ENCODE measurements around the gene GADD45B.
A peak's percentile ranks its signal among the peaks of the same experiment; 100 is the strongest.

Gene GADD45B, protein sequence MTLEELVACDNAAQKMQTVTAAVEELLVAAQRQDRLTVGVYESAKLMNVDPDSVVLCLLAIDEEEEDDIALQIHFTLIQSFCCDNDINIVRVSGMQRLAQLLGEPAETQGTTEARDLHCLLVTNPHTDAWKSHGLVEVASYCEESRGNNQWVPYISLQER

DNA sequence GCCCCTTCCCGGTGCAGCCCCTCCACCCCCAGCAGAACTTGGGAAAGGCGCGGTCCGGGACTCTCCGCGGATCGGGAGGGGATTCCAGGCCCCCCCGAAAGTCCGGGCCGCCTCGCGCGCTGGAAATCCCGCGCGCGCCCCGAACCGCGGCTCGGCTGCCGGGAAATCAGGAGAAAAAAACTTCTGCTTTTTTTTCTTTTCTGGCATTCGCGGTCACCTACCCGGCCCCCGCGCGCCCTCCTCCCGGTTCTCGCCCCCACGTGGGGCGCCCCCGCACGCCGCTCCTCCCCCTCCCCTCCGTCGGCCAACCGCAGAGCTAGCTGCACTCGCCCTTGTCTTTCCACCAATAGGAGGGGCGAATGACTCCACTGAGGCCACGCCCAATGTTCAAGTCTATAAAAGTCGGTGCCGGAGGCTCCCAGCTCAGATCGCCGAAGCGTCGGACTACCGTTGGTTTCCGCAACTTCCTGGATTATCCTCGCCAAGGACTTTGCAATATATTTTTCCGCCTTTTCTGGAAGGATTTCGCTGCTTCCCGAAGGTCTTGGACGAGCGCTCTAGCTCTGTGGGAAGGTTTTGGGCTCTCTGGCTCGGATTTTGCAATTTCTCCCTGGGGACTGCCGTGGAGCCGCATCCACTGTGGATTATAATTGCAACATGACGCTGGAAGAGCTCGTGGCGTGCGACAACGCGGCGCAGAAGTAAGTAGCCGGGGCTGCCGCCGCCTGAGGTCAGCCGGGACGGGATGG is at the start of gene GADD45B:
TSS of gene GADD45B (plus strand) at position 426 of the 749 bp plus-strand sequence. CDS start at position 658, 232 bp downstream.
- Mint-ChIP-seq H3K4me3 (peak within 1 kb of the TSS; percentile 96), H3K4me1 (peaks cover 32% of the 10 kb centered on the region), H3K27me3 (no peaks in the 10 kb centered on the region), H3K36me3 (no peaks in the 10 kb centered on the region), H3K27ac (peak within 1 kb of the TSS; percentile 93), H3K9me3 (no peaks in the 10 kb centered on the region)
- DNase-seq (ENCODE audit: low spot score in 2 of 2) (peak; percentile 96 to 98), ATAC-seq (ENCODE audit: low read depth) (peak; percentile 67)

DNA sequence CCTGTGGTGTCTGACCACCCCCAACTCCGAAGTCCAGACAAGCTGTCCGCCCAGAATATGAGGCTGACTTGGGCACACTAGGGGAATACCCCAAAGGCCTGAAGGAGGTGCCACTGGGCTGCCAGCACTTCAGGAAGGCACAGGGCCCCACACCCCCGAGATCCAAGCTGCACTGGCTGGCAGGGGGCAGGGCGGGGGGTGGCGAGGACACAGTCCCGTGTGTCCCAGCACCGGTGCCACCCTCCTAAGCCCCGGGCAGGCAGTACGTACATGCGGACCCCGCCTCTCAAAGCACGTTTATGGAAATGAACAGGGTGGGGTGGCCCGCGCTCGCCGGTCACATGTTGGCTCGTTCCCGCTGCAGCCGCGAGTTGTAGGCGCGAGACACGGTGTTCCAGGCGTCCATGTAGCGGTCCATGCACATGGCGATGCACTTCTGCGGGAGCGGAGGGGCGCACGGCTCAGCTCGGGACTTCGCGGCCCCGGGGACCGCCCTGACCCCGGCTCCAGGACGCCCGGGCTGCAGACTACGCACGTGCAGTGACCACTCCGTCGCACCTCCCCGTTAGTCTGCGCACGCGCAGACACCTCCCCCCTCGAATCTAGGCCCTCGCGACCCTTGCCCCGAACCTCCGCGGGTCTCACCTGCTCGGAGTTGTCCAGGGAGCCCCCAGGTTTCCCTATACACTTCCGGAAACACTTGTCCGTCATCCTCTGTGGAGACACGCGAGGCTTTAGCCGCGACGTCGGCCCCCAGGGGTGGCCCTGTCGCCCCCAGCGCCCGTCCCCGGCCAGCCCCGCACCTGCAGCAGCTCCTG is 49.1 kb upstream of the GADD45B start:
- Mint-ChIP-seq H3K27me3 (no peaks in the 10 kb centered on the region), H3K4me3 (peak overlapping the region; percentile 98), H3K36me3 (no peaks in the 10 kb centered on the region), H3K4me1 (peaks cover 2% of the 10 kb centered on the region), H3K9me3 (no peaks in the 10 kb centered on the region), H3K27ac (peak overlapping the region; percentile 98)
- DNase-seq (ENCODE audit: low spot score in 2 of 2) (peak in 1 of 2 donors; percentile 40), ATAC-seq (ENCODE audit: low read depth) (no peak)

DNA sequence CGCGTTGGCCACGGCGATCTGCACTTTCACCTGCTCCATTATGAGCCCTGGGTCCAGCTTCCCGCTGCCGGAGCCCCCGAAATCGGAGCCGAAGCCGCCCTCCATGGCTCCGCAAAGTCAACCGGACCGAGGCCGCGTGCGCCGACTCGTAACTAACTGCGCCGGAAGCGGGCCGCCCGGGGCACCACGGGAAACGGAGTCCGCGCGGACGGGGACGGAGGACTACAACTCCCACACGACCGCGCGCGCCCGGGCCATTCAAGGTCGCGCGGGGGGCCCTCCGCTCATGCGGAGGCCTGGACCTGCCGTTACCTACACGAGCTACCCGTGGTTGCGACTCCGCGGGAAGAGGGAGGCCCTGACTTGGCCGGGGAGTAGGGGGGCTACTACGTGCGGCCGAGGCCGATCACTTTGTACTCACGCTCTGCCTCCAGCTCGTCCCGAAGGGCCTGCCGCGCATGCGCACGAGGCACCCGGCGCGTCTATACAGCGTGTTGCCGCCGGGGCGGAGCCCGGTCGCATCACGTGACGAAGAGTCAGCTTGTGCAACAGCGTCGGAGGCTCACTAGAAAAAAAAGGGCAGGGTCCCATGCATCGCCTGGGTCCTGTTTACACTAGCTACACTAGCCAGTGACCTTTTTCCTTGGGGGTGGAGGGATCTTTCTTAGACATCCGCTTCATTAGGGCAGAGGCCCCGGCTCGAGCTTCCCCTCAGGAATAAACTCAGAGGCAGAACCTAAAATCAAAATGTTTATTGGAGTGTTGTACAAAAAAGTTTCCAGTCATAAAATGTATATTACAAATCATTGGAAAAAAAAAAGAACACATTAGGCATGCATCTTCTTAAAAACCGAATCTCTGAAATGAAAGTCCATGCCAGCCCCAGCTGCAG is 48.3 kb upstream of the GADD45B start, which contains the start of gene TIMM13:
TSS of gene TIMM13 (minus strand) at position 158 of the 892 bp plus-strand sequence. CDS start at position 105, 53 bp downstream.
- H3K27me3 Mint-ChIP-seq, result no peaks in the 10 kb centered on the region
- DNase-seq (ENCODE audit: low spot score in 2 of 2) (peak; percentile 95 to 96), ATAC-seq (ENCODE audit: low read depth) (peak; percentile 93)
- no peaks in the 10 kb centered on the region for H3K36me3 Mint-ChIP-seq
- peak within 1 kb of the TSS; percentile 98 for H3K27ac Mint-ChIP-seq
- H3K4me1 Mint-ChIP-seq, result peaks cover 2% of the 10 kb centered on the region
- H3K4me3 Mint-ChIP-seq, result peak within 1 kb of the TSS; percentile 98
- H3K9me3 Mint-ChIP-seq, result no peaks in the 10 kb centered on the region

DNA sequence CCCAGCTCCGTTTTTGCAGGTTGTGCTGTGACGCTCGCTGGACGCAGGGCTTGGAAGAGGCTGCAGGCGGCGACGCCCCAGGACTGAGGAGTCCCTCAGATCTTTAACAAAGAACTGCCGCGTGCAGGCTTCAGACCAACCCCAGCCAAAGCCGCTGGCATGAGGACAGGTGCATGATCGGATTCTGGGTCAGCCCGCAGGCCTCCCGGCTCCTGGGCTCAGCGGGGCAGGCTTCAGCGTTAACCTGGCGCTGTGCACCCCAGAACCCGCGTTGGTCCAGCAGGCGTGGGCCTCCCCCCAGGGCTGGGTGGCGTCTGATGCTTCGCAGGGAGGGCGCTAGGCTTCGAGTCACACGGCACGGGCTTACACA is 47.6 kb upstream of the GADD45B start:
- Mint-ChIP-seq H3K36me3 (no peaks in the 10 kb centered on the region), H3K27me3 (no peaks in the 10 kb centered on the region), H3K4me1 (peaks cover 2% of the 10 kb centered on the region), H3K9me3 (no peaks in the 10 kb centered on the region), H3K4me3 (no peak overlapping the region), H3K27ac (no peak overlapping the region)
- no peak for ATAC-seq (ENCODE audit: low read depth)
- no peak for DNase-seq (ENCODE audit: low spot score in 2 of 2)

DNA sequence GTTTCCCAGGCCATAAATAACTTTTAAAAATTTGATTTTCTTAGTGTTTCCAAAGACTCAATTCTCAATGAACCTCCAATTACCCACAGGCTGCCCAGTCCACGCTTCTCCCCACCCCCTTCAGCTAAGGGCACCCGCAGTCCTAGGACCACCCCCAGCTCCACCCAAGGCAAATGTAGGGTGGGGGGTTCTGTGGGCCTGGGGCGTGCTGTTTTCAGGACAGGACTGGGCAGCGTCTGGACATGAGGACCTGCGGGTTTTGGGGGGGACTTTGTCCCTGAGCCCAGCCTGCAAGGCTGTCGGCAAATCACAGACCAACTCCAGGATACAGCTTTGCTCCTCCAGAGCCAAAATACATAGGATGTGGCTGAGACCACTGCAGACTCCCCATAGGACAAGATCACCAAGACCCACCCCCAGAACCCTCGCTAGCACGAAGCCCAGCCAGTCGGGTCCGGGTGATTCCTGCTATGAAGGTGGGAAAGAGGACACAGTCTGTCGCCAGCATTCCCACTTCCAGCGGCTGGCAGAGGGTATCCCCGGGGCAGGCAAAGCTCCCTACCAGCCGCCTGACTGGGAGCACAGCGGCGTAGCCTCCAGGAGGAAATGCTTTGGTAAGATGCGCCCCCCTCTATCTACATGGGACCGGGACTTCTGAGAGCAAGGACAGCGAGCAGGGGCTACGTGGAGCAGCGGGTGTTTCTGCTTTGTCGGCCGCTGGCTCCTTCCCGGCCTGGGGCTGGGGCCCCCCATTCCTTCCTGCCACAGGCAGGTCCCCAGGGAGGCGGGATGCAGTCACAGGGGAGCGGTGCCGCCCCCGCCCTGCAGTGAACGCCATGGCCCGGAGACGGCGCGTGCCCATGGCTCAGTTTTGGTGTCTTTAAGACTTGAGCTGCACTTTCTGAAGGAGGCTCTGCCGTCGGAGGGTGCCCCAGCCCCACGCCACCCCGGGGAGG is 46.9 kb upstream of the GADD45B start:
- peak overlapping the region; percentile 55 for H3K27ac Mint-ChIP-seq

DNA sequence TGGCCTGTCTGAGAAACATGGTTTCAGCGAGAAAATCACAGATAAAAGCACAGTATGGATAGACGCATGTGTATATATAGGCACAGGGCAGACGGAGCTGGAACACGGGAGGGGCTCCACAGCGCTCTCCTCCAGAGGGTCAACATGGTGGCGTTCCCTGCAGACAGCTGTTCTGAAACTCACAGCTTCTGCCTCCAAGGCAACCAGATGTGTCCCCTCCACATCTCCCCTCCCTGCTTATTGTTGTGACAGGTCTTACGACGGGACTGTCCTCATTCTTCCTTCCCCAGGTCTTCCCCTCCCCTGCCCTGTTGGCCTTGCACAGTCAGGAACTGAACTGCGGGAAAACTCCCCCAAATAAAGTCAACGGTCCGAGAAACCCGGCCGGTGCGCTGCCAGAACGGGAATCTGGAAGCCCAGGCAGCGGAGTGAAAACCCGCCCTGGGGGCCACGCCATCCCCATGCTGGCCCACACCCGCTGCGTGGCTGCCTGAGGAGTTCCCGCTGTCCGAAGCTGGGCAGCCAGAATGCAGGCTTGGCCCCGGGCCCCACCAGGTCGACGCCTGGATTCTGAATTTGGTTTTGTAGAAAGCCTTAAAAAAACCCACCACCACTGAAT is 45.9 kb upstream of the GADD45B start:
- no peak for DNase-seq (ENCODE audit: low spot score in 2 of 2)
- ATAC-seq (ENCODE audit: low read depth), result no peak
- H3K4me1 Mint-ChIP-seq, result peaks cover 2% of the 10 kb centered on the region
- H3K9me3 Mint-ChIP-seq, result no peaks in the 10 kb centered on the region
- no peaks in the 10 kb centered on the region for H3K27me3 Mint-ChIP-seq
- H3K36me3 Mint-ChIP-seq, result peaks cover 3% of the 10 kb centered on the region
- H3K4me3 Mint-ChIP-seq, result no peak overlapping the region
- H3K27ac Mint-ChIP-seq, result no peak overlapping the region

More for the DNA sequence above, 46.9 kb upstream of the GADD45B start:
- no peak overlapping the region for H3K4me3 Mint-ChIP-seq
- H3K9me3 Mint-ChIP-seq, result no peaks in the 10 kb centered on the region
- peaks cover 2% of the 10 kb centered on the region for H3K4me1 Mint-ChIP-seq
- no peak for ATAC-seq (ENCODE audit: low read depth)
- no peak for DNase-seq (ENCODE audit: low spot score in 2 of 2)
- no peaks in the 10 kb centered on the region for H3K36me3 Mint-ChIP-seq
- H3K27me3 Mint-ChIP-seq, result no peaks in the 10 kb centered on the region

DNA sequence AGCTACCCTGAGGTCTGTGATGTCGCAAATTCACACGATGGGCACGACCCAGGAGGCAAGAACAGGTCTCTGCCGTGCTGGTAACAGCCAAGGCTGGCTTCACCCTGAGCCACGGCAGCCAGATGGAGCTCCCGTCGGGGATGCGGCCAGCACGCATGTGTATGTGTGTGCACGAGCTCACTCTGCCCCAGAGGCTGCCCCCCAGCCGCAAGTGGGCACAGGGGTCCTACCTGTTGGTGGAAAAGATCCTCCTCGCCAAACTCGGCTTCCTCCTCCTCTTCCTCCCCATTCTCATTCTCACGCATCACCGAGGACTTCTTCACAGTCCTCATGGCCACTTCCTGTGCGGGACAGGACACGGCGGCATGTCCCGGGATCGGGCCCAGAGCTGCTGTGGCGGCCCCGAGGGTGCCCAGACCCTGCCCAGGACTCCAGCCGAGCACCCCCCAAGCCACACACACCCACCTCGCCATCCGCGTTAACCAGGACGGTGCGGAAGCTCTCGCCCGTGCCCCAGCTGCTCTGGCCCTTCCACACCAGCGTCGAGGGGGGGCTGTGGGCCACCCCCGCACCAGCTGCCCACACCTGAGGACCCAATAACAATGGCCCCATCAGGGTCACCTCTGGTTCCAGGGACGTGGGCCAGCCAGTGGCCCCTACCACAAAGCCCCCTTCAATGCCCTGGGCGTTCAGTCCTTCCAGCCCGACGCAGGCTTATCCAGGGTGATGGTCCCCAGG is 44.4 kb upstream of the GADD45B start:
- Mint-ChIP-seq H3K27ac (no peak overlapping the region), H3K4me3 (no peak overlapping the region), H3K9me3 (no peaks in the 10 kb centered on the region), H3K27me3 (no peaks in the 10 kb centered on the region), H3K4me1 (peaks cover under 1% of the 10 kb centered on the region), H3K36me3 (peaks cover 5% of the 10 kb centered on the region)
- no peak for DNase-seq (ENCODE audit: low spot score in 2 of 2)
- no peak for ATAC-seq (ENCODE audit: low read depth)

DNA sequence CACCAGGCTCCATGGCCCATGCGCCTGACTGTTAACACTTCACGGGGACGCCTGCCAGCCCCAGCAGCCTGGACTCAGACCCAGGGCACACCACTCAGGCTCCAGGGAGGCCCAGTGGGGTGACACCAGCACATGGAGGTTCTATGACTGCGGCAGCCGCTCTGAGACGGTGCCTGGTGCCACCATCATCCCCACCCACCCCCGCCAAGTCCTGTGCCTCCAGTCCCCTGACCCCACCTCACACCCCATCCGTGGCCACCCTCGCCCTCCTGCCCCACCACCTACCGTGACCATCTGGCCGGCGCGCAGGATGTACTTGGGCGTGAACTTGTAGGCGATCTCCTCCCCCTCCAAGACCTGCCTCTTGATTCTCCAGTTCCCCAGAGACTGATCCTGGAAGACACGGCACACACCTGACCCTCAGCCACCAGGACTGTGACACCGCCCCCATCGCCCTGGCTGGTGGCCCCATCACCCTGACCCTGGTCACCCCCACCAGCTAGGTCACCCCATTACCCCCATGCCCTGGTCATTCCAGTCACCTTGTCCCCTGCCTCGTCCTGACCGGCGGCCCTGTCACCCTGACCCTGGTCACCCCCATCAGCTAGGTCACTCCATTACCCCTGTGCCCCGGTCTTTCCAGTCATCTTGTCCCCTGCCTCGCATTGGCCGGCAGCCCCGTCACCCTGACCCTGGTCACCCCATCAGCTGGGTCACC is 43.6 kb upstream of the GADD45B start:
- DNase-seq (ENCODE audit: low spot score in 2 of 2), result no peak
- H3K27me3 Mint-ChIP-seq, result no peaks in the 10 kb centered on the region
- H3K4me1 Mint-ChIP-seq, result no peaks in the 10 kb centered on the region
- no peak overlapping the region for H3K27ac Mint-ChIP-seq
- H3K36me3 Mint-ChIP-seq, result peaks cover 5% of the 10 kb centered on the region
- no peaks in the 10 kb centered on the region for H3K9me3 Mint-ChIP-seq
- no peak overlapping the region for H3K4me3 Mint-ChIP-seq
- ATAC-seq (ENCODE audit: low read depth), result no peak

DNA sequence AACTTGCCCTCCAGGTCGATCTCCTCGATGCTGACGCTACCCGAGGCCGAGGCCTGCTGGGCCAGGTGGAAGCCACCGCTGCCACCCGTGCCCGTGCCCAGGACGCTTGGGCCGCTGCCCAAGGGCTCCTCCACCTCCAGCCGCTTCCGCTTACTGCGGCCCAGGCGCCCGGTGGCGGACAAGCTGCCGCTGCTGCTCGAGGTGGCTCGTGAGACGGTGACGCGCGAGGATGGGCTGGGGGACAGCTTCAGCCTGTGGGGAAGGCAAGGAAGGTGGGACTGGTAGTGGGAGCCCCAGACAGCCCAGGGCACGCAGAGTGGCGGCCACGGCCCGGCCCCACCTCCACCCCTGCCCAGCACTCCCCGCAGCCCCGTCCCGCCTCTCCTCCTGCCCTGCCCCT is 42.1 kb upstream of the GADD45B start:
- Mint-ChIP-seq H3K9me3 (no peaks in the 10 kb centered on the region), H3K27me3 (no peaks in the 10 kb centered on the region), H3K36me3 (peaks cover 8% of the 10 kb centered on the region), H3K27ac (no peak overlapping the region), H3K4me3 (no peak overlapping the region), H3K4me1 (no peaks in the 10 kb centered on the region)
- DNase-seq (ENCODE audit: low spot score in 2 of 2) (no peak), ATAC-seq (ENCODE audit: low read depth) (no peak)

DNA sequence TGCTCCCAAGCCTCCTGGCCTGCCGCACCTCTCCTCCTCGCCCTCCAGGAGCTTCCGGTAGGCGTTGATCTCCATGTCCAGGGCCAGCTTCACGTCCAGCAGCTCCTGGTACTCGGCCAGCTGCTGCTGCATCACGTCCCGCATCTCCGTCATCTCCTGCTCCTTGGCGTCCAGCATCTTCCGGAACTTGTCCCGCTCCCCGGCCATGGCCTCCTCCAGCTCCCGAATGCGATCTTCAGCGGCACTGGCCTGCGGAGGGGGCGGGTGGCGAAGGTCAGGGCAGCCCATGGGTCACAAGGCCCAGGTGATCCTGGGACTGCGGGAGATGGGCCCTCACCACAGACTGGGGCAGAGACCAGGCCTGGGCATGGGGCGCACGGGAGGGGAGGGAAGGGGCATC is 41.7 kb upstream of the GADD45B start:
- H3K27me3 Mint-ChIP-seq, result no peaks in the 10 kb centered on the region
- H3K4me3 Mint-ChIP-seq, result no peak overlapping the region
- H3K4me1 Mint-ChIP-seq, result no peaks in the 10 kb centered on the region
- ATAC-seq (ENCODE audit: low read depth) (no peak), DNase-seq (ENCODE audit: low spot score in 2 of 2) (no peak)
- no peaks in the 10 kb centered on the region for H3K9me3 Mint-ChIP-seq
- H3K27ac Mint-ChIP-seq, result no peak overlapping the region
- H3K36me3 Mint-ChIP-seq, result peaks cover 8% of the 10 kb centered on the region

DNA sequence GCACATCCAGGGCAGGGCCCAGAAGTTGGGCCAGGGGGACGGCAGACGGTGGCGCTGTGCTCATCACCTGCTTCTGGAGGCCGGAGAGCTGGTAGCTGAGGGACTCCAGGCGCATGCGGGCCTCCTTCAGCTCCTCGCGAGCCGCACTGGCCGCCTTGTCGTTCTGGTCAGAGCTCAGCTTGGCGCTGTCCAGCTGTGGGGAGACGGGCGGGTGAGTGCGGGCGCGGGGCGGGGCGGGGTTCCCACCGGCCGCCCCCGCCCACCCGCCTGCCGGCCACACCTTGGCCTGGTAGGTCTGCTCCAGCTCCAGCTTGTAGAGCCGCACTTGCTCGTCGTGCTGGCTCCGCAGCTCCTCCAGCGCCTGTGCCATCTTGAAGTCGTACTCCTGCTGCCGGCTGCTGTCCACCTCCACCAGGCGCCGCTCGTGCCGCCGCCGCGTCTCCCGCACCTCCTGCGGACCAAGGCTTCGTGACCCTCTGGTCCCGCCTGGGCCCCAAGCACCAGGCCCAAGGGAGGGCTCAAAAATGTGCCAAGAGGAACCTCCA is 41.1 kb upstream of the GADD45B start:
- peaks cover 8% of the 10 kb centered on the region for H3K36me3 Mint-ChIP-seq
- no peak overlapping the region for H3K4me3 Mint-ChIP-seq
- H3K4me1 Mint-ChIP-seq, result no peaks in the 10 kb centered on the region
- DNase-seq (ENCODE audit: low spot score in 2 of 2) (no peak), ATAC-seq (ENCODE audit: low read depth) (no peak)
- H3K27me3 Mint-ChIP-seq, result no peaks in the 10 kb centered on the region
- H3K9me3 Mint-ChIP-seq, result no peaks in the 10 kb centered on the region
- no peak overlapping the region for H3K27ac Mint-ChIP-seq
